Tibial nerve (tissue), 4 donors: ENCODE results near the gene TSHZ1. TPM values are rescaled to one million over a fixed set of nuclear protein-coding genes. Genes with fewer than 3 reads are reported as not detected.

ENCODE experiments used
- DNase-seq, 2 donors: peaks; one replicate each; pipeline ENCODE4 v3.0.0-alpha.2; 2019; ENCODE audit warnings: low spot score in 2 of 2
- H3K27ac ChIP-seq, 4 donors: fragments of 200-600 bp; sonication (generic) in 3 of 4; one replicate each; pipeline ENCODE4 v1.5.1; 2017 to 2019; ENCODE audit warnings: mild to moderate bottlenecking in 1 of 4
- H3K27me3 ChIP-seq, 2 donors: fragments of 200-600 bp; sonication (generic) in 1 of 2; one replicate each; pipeline versions ENCODE4 v1.5.1 to v1.6.0; 2017 to 2019
- H3K36me3 ChIP-seq, 3 donors: fragments of 200-600 bp; sonication (generic); one replicate each; pipeline ENCODE4 v1.5.1; 2018 to 2019
- H3K4me1 ChIP-seq, 4 donors: fragments of 200-600 bp; sonication (generic) in 3 of 4; one replicate each; pipeline ENCODE4 v1.5.1; 2017 to 2019
- H3K4me3 ChIP-seq, 4 donors: fragments of 200-600 bp; sonication (generic) in 3 of 4; one replicate each; pipeline ENCODE4 v1.5.1; 2017 to 2019; ENCODE audit warnings: mild to moderate bottlenecking in 1 of 4, moderate library complexity in 1 of 4
- H3K9me3 ChIP-seq, 4 donors: fragments of 200-600 bp; sonication (generic) in 3 of 4; one replicate each; pipeline ENCODE4 v1.5.1; 2017 to 2019
- CTCF ChIP-seq, 5 experiments: fragments of 200-600 bp in 3 of 5; fragments of 450-650 bp in 2 of 5; sonication (generic) in 3 of 5; IDR thresholded peaks; one replicate each; pipeline ENCODE4 v1.5.1; 2016 to 2019; ENCODE audit warnings: antibody characterized with exemption in 5 of 5, mild to moderate bottlenecking in 3 of 5, moderate library complexity in 2 of 5
- EP300 ChIP-seq, 2 donors: sonication (generic); formaldehyde crosslinking; IDR thresholded peaks; one replicate each; pipeline ENCODE4 v1.6.1; 2017; ENCODE audit warnings: antibody characterized with exemption in 2 of 2, mild to moderate bottlenecking in 1 of 2
- POLR2A ChIP-seq, 2 donors: fragments of 450-650 bp; IDR thresholded peaks; one replicate each; pipeline ENCODE4 v1.6.1; 2017; ENCODE audit warnings: antibody characterized with exemption in 2 of 2, mild to moderate bottlenecking in 2 of 2, moderate library complexity in 2 of 2
- WGBS, 2 donors: methylation state at CpG; one replicate each; pipeline ENCODE4 v1.1.5; 2018; 5-methylcytosine and 5-hydroxymethylcytosine counted together
- total RNA-seq, 4 donors: library from RNA; depleted of rRNA; stranded (reverse); fragments of >200 nt; gene quantifications; one replicate each; pipeline ENCODE4 v1.1.0, GENCODE V29; 2016

The TSHZ1 gene
- total RNA-seq, 4 donors from 2014 or later: 15.6 to 23.7 (median 18.3) TPM

DNA sequence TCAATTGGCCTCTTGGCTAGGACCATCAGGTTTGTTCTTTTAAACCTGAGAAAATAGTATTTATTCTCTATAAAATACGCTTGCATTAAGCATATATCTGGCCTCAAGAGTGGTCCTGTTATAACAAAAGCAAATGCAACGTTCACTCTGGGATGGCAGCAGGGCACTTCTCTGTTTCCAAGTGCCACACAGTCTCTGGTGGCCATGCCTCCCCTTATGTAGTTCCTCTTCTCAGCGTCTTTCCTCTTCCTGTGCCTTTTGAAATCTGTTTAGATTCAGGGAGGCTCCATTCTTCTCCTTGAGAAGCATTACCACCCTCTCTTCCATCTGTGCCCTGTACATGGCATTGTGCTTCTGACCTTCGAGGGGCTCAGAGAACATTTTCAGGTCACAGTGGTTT lies 51.9 kb downstream of the TSHZ1 start:
- Histone ChIP-seq H3K36me3 (no peaks in the 10 kb centered on the region), H3K4me1 (peaks cover 0 to 42% (median 10%) of the 10 kb centered on the region in 4 donors), H3K27ac (no peak overlapping the region), H3K9me3 (no peaks in the 10 kb centered on the region), H3K4me3 (no peak overlapping the region), H3K27me3 (no peaks in the 10 kb centered on the region)
- TF ChIP-seq EP300 (IDR thresholded peaks at IDR 0.05): no peak
- TF ChIP-seq CTCF (IDR thresholded peaks at IDR 0.05): no peak
- TF ChIP-seq POLR2A (IDR thresholded peaks at IDR 0.05): no peak
- DNase-seq: no peak
- WGBS, 2 donors: 90 to 92% methylated on average over 4 of the region's 4 CpGs

GRCh38 chr18:75264195-75264594 lies 53.6 kb downstream of the TSHZ1 start:
- H3K36me3 ChIP-seq: no peaks in the 10 kb centered on the region
- no peaks in the 10 kb centered on the region for H3K9me3 ChIP-seq
- 65% methylated on average over 6 of the region's 6 CpGs for WGBS, 2 donors
- TF ChIP-seq POLR2A (IDR thresholded peaks at IDR 0.05): no peak
- TF ChIP-seq EP300 (IDR thresholded peaks at IDR 0.05): no peak
- no peak for TF ChIP-seq CTCF (IDR thresholded peaks at IDR 0.05)
- H3K27ac ChIP-seq: no peak overlapping the region
- H3K4me3 ChIP-seq: peak overlapping the region in 1 of 4 donors; percentile 4
- H3K27me3 ChIP-seq: no peaks in the 10 kb centered on the region
- DNase-seq: no peak
- H3K4me1 ChIP-seq: peaks cover 0 to 36% (median 8%) of the 10 kb centered on the region in 4 donors

GRCh38 chr18:75264926-75265597 lies 54.5 kb downstream of the TSHZ1 start:
- TF ChIP-seq CTCF (IDR thresholded peaks at IDR 0.05): no peak
- no peak for TF ChIP-seq POLR2A (IDR thresholded peaks at IDR 0.05)
- TF ChIP-seq EP300 (IDR thresholded peaks at IDR 0.05): no peak
- Histone ChIP-seq H3K4me1 (peaks cover 0 to 30% (median 8%) of the 10 kb centered on the region in 4 donors), H3K9me3 (no peaks in the 10 kb centered on the region), H3K4me3 (peak overlapping the region in 1 of 4 donors; percentile 4), H3K36me3 (no peaks in the 10 kb centered on the region), H3K27ac (peak overlapping the region in 1 of 4 donors; percentile 16), H3K27me3 (no peaks in the 10 kb centered on the region)
- no peak for DNase-seq
- WGBS, 2 donors: 42 to 46% methylated on average over 11 of the region's 11 CpGs

- 80% methylated on average over 9 of the region's 9 CpGs for WGBS, 2 donors
- H3K27me3 ChIP-seq: no peaks in the 10 kb centered on the region
- no peak for TF ChIP-seq POLR2A (IDR thresholded peaks at IDR 0.05)
- TF ChIP-seq CTCF (IDR thresholded peaks at IDR 0.05): no peak
- TF ChIP-seq EP300 (IDR thresholded peaks at IDR 0.05): no peak
- H3K4me1 ChIP-seq: peaks cover 0 to 30% (median 8%) of the 10 kb centered on the region in 4 donors
- no peak for DNase-seq
- no peaks in the 10 kb centered on the region for H3K36me3 ChIP-seq
- no peak overlapping the region for H3K4me3 ChIP-seq
- no peak overlapping the region for H3K27ac ChIP-seq
- no peaks in the 10 kb centered on the region for H3K9me3 ChIP-seq
These were observed 55.3 kb downstream of the TSHZ1 start for GRCh38 chr18:75265872-75266271.

DNA sequence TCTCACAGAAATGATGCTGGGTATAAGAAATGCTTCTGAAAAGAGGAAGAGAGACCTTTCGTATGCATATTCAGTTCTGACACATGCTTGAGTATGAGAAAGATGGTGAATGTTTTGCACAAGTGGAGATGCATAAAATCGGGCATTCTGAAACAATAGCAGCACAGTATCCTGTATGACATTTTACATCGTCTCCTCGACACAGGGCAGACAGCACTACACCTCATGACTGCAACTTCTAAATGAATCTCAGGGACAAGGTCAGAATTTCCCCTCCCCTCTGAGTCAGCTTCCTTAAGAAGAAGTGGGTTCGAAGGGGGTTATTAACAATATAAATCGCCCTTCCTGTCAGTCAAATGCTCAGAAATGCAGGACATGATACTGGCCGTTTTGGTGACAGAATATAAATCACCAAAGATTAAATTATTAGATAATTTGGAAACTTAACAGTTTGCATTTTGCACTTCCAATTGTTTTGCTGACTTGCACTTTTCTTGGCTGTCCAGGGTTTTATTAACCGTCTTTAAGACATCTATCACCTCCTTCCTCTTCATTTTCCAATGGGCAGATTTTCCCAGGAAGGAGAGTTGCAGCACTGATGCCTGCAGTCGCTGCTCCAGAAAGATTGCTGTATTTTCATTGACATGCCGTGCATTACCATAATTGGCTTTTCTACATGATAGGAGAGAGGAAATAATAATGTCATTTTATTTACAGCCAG lies 57.2 kb downstream of the TSHZ1 start:
- DNase-seq: no peak
- no peak overlapping the region for H3K27ac ChIP-seq
- H3K36me3 ChIP-seq: no peaks in the 10 kb centered on the region
- WGBS, 2 donors: 69 to 74% methylated on average over 10 of the region's 10 CpGs
- no peaks in the 10 kb centered on the region for H3K27me3 ChIP-seq
- H3K9me3 ChIP-seq: no peaks in the 10 kb centered on the region
- H3K4me3 ChIP-seq: no peak overlapping the region
- H3K4me1 ChIP-seq: peaks cover 0 to 33% (median 8%) of the 10 kb centered on the region in 4 donors
- TF ChIP-seq CTCF (IDR thresholded peaks at IDR 0.05) (no peak), POLR2A (IDR thresholded peaks at IDR 0.05) (no peak), EP300 (IDR thresholded peaks at IDR 0.05) (no peak)
